IPS DF 19.7 (cell line): Measurements from ENCODE around the gene AOPEP.

Experiments
- DNase-seq: peaks from one replicate; pipeline ENCODE4 v3.0.0-alpha.2; 2013; ENCODE audit warnings: low read depth, low spot score

AOPEP gene

DNA sequence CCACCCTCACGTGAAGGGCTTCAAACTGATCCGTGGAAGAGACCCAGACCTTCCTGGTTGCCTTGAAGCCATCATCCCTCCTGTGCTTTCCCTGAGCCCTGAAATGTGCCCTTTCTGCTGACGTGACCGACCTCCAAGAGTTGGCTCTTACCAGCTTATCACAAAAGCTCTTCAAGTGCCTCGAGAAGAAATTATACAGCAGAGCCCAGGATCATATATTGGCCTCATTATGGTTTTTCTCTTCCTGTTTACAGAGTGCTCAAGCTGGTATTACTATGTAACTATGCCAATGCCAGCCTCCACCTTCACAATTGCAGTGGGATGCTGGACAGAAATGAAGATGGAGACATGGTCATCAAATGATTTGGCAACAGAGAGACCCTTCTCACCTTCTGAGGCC lies 66.0 kb downstream of the AOPEP start:
- no peak for DNase-seq

- DNase-seq: no peak
These were observed 68.1 kb downstream of the AOPEP start for GRCh38 chr9:94794476-94795167.

GRCh38 chr9:94796687-94797086 lies 70.2 kb downstream of the AOPEP start:
- DNase-seq: no peak

- no peak for DNase-seq
These were observed 71.7 kb downstream of the AOPEP start for GRCh38 chr9:94798201-94798600.

- DNase-seq: no peak
These were observed 72.2 kb downstream of the AOPEP start for GRCh38 chr9:94798708-94799107.

- DNase-seq: no peak
These were observed 73.2 kb downstream of the AOPEP start for GRCh38 chr9:94799578-94800264.

DNA sequence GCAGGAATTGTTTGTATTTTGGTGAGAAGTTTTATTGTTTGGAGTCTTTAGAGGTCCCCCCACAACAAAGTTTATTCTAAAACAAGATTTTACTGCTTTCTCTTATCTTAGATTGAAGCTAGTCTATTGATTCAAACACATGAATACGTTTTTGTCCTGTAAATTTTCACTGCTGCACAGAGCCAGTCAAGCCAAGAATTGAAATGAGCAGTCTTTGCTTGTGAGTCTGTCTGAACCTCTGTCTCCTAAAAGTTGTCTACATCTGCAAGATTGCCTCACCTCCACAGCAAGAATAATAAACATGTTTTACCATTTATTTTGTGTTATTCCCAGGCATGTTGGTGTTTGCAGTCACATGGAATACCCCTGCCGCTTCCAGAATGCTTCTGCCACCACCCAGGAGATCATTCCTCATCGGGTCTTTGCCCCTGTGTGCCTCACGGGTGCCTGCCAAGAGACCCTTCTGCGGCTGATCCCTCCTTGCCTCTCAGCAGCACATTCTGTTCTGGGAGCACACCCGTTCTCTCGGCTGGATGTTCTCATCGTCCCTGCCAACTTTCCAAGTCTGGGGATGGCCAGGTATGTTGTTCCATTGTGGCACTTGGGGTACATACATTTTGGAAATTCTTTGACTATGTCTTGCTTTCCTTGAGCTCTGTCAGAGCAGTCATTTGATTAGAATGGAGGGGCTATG lies 74.1 kb downstream of the AOPEP start:
- no peak for DNase-seq

DNA sequence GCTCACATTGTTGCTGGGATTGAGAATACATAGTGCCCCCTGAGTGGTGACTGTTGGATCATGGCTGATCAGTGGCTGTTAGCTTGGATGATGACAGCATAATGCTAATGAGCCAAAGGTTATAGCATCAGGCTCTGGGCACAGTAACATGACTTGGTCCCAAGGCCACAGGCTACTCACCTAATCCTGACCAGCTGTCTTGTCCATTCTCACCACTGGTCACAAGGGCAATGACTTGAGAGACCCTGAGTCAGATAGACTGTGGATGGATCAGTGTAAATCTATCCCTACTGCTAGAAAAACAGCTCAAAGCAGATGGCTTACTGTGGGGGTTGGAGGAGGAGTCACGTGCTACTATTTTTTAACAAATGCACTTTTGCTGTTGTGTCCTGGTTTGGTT lies 74.7 kb downstream of the AOPEP start:
- DNase-seq: no peak

DNA sequence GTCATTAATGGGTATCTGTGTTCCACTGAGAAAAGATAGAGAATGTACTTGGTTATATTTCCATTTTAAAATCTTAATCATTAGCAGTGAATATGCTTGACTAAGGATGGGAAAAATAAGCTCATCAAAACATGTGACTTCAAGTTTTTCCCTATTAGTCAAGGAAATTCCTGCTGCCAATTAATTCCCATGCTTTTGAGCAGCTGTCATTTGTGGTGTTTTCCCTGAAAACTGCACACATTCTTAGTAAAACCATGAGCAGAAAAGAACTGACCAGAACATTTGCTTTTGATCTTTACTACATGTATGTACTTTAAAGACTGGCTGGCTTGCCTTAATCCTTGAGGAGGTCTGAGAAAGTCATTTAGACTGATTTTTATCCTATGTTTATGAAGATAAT lies 75.2 kb downstream of the AOPEP start:
- no peak for DNase-seq

- no peak for DNase-seq
These were observed 75.8 kb downstream of the AOPEP start for GRCh38 chr9:94802251-94802650.

- no peak for DNase-seq
These were observed 76.3 kb downstream of the AOPEP start for GRCh38 chr9:94802793-94803192.

- no peak for DNase-seq
These were observed 77.8 kb downstream of the AOPEP start for GRCh38 chr9:94804316-94804715.

DNA sequence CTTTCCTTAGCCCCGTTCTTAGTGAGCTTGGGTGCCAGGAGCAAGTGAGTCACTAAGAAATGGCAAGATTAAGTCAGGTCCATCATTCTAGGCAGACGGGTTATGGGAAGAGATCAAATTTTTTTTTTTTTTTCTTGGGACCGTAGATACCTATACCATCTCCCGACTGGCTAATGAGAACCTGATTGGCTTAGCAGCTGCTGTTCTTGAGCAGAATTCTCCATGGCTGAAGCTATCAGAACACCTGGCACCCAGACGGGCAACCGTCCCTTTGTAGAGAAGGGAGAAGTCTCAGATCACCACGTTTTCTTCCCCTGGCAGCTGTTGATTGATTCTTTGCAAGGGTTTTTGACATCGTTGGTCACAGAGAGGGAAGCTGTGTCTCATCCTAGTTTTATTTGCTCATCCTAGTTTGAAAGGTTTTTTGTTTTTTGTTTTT lies 78.6 kb downstream of the AOPEP start:
- no peak for DNase-seq

DNA sequence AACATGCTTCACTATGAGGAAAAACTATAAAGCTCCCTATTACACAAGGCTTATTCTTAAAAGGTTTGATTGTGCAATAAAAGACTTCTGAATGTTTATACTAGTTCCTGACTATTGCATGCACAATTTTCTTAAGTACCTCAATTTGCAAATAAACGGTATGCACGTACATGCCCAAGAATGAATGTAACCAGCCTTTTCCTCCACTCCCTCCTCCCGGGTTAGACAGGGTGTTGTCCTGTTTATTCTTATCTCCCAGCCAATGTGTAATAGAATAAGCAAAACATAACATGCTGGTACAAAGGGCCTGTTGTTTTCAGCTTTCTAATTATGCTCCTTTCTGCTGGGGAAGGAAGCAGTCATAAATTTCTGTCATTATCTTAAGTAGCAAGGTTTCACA lies 79.1 kb downstream of the AOPEP start:
- no peak for DNase-seq

- DNase-seq: no peak
These were observed 79.9 kb downstream of the AOPEP start for GRCh38 chr9:94806307-94806893.

DNA sequence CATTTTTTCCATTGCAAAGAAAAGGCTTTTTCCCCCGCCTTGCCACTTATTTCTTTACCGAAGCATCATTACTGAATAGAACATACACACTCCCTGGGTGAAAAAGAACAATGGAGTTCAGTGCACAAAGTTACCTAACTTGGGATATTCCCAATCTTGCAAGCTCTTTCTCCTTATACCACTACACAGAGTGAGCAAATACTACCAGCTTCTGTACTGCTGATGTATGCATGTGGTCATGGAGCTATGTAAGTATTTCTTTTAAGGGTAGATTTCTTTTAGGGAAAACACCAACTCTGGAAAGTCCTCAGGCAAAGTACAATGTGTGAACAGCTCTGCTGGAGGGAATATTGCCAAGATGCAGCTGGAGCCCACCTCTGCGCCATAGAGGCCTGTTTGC lies 81.1 kb downstream of the AOPEP start:
- no peak for DNase-seq

GRCh38 chr9:94808926-94809700 lies 82.6 kb downstream of the AOPEP start:
- DNase-seq: no peak

- DNase-seq: no peak
These were observed 83.3 kb downstream of the AOPEP start for GRCh38 chr9:94809778-94810177.

DNA sequence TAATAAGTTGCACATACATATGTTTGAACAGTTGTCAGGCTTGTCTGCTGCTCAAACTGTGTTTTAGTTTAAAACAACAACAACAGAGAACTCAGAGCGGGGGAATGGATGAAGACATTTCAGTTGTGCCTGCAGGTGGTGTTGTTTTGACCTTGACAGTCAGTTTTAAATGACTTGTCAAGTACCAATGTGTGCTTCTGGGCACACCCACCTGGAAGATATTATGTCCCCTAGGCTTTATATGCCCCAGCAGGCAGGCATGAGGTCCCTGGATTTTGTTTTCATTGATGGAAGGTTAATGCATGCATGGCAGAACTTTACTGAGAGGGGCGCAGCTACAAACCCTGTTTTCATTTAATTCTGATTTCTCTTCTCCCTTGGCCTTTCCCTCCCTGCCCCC lies 84.6 kb downstream of the AOPEP start:
- no peak for DNase-seq

DNA sequence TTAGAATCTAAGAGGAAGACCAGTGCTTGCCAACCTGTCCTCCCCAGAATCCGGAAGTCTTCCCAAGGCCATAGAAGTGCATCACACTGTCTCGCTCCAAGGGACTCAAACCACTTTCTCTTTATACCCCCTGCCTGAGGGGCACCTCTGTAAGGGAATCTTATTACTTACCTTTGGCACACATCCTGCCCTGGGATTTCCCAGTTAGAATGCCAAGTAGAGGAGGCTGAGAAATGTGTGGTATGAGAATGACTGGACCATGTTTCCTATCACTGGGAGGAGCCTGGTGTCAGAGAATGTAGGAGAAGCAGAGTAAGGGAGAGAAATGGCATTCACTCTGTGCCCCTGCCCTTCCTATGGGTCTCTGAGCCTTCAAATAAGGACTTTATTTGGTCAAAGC lies 85.8 kb downstream of the AOPEP start:
- DNase-seq: no peak

GRCh38 chr9:94813379-94813778 lies 86.9 kb downstream of the AOPEP start:
- no peak for DNase-seq
